ENCODE measurements around the gene RALGPS1. TPM values are rescaled to one million over a fixed set of nuclear protein-coding genes. Genes with fewer than 3 reads are reported as not detected.

RALGPS1 gene
- total RNA-seq, 1 experiment from 2014 or later = 0.87 TPM

DNA sequence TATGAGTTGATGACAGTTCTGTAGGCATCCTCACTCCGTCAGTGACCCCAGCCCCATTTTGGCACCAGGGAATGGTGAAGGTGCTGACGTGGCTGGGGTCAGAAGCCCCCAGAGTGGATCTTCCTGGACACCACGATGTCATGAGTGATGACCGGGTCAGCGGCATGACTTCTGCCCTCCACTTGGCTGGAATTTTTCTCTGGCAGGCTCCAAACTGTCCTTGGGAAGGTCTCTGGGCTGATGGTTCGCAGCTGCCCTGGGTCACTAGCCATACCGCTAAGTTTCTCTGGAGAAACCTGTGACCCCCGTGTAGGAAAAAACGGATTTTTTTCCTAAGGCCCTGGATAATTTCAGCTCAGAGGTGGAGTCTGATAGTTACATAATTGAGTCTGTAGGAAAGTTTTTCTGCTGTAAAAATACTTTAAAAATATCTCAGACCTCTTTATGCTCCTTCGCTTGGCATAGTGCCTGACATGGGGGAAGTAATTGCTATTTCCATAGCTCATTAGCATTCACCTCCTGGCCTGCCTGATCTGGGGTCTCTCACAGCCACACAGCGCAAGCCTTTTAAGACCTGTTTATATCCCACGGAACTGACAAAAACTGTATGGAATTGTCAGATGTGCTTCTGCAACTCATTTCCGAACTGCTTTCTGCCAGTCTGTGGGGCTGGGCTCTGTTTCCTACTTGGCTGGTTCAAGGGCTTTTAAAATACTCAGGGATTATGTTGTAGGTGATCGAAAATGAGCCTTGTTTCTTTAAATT, 138.7 kb downstream of the RALGPS1 start:
- in situ Hi-C loops (cut with HindIII; ENCODE audit: low pct_unique_long_range_greater_than_20kb, low sequenced_read_pairs) = no loop called here
- no peak for DNase-seq (ENCODE audit: low read depth, low spot score)

DNA sequence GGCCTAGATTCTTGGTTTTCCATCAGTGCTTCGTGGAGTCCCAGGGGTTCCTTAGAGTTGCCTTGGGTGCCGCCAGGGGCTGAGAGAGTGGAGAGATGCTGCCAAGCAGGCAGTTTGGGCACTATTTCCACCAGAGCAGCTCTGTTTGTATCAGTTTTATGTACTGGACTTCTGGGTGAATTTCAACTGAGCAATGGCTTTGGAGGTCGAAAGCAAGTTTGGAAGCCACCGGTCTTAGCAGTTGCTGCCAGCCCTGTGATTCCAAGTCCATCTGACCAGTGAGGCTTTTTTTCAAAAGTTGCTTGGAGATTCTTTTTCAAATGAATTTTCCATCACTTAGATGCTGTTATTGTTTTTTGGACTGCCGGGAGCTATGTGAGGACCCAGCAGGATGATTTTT, 139.4 kb downstream of the RALGPS1 start:
- in situ Hi-C loops (cut with HindIII; ENCODE audit: low pct_unique_long_range_greater_than_20kb, low sequenced_read_pairs) = no loop called here
- no peak for DNase-seq (ENCODE audit: low read depth, low spot score)

DNA sequence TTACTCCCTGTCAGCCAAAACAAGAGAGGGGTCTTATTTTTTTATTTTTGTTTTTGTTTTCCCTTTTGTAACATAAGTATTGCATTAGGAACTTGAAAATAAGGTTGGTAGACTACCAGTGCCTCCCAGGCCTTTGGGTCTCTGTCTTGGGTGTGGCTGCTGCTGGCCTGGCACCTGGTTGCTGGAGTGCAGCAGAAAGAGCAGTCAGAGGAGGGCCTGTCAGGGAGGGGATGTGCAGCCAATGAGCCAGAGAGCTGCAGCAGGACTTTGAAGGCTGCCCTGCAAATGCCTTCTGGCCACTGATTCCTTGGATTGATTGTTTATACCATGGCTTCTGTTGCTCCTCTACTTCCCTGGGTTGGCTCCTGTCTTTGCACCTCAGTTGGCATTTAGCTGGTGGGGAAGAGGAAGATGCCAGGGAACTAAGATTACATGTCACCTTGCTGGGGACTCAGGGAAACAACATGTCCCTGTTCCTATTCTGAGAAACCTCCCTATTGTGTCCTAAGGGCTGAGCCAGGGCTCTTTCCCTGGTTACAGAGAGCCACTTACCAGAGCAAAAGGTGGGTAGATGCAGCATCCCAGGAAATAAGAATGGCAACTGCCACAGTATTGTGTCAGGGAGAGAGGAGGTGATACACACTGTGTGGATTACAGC, 141.3 kb downstream of the RALGPS1 start:
- in situ Hi-C loops (cut with HindIII; ENCODE audit: low pct_unique_long_range_greater_than_20kb, low sequenced_read_pairs) = no loop called here

DNA sequence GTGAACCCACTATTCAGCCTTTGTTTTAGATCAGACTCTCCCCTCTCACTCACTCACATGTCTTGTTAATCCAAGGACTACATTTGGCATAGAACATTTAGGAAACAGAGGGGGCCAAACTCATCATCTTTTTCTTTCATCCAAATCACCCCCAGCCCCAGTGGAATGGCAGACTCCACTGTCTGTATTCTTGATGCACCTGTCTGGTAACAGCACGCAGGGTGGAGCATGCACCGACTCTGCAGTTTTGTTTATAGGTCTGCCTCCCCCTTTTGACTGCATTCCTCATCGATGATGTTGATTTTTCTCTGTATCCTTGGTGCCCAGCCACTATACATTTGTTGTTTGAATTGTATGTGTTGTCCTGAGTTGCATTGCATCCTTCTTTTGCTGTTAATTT, 141.9 kb downstream of the RALGPS1 start:
- DNase-seq (ENCODE audit: low read depth, low spot score) = no peak
- in situ Hi-C loops (cut with HindIII; ENCODE audit: low pct_unique_long_range_greater_than_20kb, low sequenced_read_pairs) = no loop called here

More for the DNA sequence above, 141.3 kb downstream of the RALGPS1 start:
- no peak for DNase-seq (ENCODE audit: low read depth, low spot score)

DNA sequence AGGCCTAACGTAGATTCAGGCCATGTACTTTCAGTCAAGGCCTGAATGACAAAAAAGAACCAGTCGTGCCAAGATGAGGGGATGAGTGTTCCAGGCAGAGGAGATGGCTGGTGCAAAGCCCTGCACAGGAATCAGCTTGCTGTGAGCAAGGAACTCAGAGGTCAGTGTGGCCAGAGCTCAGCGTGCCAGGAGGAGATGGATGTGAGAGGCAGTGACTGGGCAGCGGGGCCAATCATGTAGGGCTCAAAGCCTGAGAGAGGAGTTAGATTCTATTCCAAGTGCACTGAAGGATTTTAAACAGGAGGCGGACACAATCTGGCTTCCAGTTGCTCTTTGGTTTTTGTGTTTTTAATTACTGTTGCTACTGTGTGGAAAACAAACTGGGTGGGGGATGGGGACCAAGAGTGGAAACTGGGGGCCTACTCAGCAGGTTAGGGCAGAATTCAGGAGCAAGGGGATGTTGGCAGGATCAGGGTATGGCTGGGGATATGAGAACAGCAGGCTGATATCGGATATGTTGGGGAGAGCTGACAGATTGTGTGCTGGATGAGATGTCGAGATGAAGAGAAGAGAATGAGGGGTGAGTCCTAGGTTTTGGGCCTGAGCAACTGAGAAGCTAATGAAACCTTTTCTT, 143.5 kb downstream of the RALGPS1 start:
- no peak for DNase-seq (ENCODE audit: low read depth, low spot score)
- in situ Hi-C loops (cut with HindIII; ENCODE audit: low pct_unique_long_range_greater_than_20kb, low sequenced_read_pairs) = no loop called here

DNA sequence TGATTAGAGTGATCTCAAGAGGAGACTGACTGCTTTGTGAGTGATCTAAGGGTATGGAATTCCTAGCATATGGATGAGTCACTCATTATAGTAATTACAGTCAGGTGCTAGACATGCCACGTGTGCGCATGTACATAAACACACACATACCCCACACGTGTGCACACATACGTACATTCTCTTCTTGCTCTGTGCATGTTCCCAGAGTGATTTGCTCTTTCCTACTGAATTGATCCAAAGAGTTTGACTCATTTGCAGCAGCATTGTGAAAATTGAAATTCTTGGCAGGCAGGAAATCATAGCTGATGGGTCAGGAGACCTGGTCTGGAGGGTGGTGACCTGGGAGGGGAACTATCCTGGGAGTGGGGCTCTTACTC, 144.1 kb downstream of the RALGPS1 start:
- no peak for DNase-seq (ENCODE audit: low read depth, low spot score)
- in situ Hi-C loops (cut with HindIII; ENCODE audit: low pct_unique_long_range_greater_than_20kb, low sequenced_read_pairs) = no loop called here

DNA sequence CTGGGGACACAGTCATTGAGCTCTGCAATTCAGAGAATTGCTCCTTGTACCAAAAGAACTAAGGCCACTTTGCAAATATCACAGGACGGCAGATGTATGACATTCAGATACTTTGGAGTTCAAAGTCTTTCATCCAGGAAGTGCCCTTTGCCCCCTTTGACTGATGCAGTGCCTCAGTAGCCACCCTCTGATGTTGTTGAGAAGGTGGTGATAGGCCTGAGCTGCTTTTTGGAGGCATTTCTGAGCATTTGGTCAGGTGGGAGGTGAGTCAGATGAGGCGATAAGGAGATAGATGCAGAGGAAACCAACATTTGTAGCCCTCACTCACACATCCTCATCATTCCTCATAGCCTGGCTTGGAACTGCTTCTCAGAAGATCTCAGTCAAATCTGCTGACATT, 144.4 kb downstream of the RALGPS1 start:
- in situ Hi-C loops (cut with HindIII; ENCODE audit: low pct_unique_long_range_greater_than_20kb, low sequenced_read_pairs) = no loop called here

DNA sequence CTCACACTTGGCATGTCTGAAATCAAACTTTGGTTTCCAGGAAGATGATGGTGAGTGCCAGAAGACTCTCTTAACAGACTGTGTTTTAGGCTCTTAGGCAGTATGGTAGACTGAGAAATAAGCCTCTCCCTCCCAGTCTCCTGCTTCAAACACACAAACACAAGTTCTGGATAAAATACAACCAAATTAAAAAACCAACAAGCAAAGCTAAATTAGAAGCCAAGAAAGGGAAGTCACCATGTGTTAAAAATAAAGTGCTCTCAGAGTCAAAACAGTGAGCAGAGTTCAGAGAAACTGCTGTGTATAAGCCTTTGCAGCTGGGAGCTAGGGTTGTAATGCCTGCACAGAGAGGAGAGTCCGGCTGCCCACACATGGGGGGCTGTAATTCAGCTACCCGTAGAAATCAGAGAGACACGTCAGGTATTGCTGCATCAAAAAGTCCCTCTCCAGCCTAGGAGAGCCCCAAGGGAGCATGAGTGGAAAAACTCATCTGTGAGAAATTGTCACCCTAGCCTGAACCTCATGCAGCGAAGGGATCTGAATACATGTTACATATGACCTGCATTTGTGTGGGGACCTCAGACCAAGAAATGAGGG, 145.3 kb downstream of the RALGPS1 start:
- DNase-seq (ENCODE audit: low read depth, low spot score) = no peak
- in situ Hi-C loops (cut with HindIII; ENCODE audit: low pct_unique_long_range_greater_than_20kb, low sequenced_read_pairs) = no loop called here

More for the DNA sequence above, 144.4 kb downstream of the RALGPS1 start:
- no peak for DNase-seq (ENCODE audit: low read depth, low spot score)

DNA sequence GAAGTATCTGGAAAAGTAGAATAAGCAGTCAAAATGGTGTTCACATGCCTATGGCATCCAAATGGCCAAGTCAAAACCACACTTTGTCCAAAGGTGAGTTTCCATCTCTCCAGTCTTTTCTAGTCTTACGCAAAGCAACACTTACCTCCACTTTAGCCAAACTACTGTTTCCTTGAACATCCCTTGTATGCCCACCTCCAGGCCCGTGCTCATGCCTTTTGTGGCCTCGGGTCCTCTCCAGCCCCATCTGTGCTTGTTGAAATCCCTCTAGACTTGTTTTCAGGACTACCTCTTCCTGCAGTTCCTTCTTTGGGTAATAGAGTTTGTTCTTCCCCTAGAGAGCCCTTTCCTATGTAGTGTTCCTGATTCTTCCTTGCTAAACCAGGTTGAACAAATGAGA, 146.8 kb downstream of the RALGPS1 start:
- in situ Hi-C loops (cut with HindIII; ENCODE audit: low pct_unique_long_range_greater_than_20kb, low sequenced_read_pairs) = no loop called here
- DNase-seq (ENCODE audit: low read depth, low spot score) = no peak

DNA sequence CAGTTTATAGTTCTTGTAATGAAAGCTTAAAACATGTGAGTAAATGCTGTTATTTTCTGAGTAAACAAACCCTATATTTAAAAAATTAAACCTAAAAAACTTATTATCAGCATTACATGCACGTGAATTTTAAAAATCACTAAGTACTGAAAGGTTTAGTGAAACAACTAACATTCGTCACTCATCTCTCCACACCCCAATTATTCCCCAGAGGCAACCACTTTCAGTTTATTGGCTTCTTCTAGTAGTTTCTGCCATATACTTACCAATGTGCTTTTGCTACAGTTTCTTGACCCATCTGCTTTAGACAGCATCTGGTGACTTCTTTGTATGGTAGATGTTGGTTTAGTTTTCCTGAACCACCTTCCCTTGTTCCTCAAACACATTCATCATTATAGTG, 149.8 kb downstream of the RALGPS1 start:
- in situ Hi-C loops (cut with HindIII; ENCODE audit: low pct_unique_long_range_greater_than_20kb, low sequenced_read_pairs) = no loop called here
- DNase-seq (ENCODE audit: low read depth, low spot score) = no peak

DNA sequence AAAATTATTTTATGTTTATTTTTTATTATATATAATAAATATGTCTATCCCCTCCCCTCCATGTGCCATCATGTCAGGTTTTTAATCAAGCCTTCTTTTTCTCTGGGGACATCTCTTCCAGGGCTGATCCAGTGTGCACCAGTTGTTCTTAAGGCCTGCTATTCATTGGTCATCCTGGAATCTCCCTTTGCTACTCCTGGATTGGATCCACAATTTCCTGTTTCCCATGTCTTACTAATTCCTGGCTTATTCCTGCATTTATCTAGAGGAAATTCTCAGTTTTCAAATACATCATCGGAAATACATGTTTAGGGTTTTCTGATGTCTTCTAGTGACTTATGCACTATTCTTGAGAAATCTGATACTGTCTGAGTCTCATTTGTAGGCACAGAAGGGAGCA, 151.0 kb downstream of the RALGPS1 start:
- DNase-seq (ENCODE audit: low read depth, low spot score) = no peak
- in situ Hi-C loops (cut with HindIII; ENCODE audit: low pct_unique_long_range_greater_than_20kb, low sequenced_read_pairs) = no loop called here

DNA sequence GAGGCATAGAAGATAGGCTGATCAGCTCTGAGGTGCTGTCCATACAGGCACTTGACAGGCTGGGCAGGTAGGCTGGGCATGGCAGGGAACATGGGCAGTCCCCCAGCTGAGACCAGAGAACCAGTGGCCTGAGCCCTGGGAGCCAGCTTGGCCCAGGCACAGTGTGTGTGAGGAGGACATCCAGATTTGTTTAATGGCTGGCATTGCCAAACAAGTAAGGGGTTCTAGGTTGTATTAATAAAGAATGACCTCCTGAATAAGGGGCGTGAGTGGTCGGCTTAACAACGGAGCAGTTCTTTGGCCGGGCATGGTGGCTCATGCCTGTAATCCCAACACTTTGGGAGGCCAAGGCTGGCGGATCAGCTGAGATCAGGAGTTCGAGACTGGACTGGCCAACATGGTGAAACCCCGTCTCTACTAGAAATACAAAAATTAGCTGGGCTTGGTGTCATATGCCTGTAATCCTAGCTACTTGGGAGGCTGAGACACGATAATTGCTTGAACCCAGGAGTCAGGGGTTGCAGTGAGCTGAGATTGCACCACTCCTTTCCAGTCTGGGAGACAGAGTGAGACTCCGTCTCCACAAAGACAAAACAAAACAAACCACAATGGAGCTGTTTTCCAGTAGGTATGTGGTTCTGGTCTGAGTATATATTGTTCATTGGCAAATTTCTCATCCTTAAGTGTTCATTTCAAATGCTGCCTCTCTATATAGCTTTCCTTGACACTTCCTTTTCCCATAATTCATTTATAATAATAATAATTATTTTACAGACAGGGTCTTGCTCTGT, 151.7 kb downstream of the RALGPS1 start:
- in situ Hi-C loops (cut with HindIII; ENCODE audit: low pct_unique_long_range_greater_than_20kb, low sequenced_read_pairs) = no loop called here
- no peak for DNase-seq (ENCODE audit: low read depth, low spot score)

DNA sequence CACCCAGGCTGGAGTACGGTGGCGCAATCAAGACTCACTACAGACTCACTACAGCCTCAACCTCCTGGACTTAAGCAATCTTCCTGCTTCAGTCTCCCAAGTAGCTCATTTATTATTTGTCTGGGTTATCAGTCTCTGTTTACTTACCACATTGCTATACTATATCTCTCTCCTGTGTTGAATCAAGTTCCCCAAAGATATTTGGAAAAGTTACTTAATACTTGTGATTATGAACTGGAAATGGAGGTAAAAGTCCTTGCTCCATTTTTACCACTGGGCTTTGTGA, 152.2 kb downstream of the RALGPS1 start:
- in situ Hi-C loops (cut with HindIII; ENCODE audit: low pct_unique_long_range_greater_than_20kb, low sequenced_read_pairs) = no loop called here
- DNase-seq (ENCODE audit: low read depth, low spot score) = no peak

DNA sequence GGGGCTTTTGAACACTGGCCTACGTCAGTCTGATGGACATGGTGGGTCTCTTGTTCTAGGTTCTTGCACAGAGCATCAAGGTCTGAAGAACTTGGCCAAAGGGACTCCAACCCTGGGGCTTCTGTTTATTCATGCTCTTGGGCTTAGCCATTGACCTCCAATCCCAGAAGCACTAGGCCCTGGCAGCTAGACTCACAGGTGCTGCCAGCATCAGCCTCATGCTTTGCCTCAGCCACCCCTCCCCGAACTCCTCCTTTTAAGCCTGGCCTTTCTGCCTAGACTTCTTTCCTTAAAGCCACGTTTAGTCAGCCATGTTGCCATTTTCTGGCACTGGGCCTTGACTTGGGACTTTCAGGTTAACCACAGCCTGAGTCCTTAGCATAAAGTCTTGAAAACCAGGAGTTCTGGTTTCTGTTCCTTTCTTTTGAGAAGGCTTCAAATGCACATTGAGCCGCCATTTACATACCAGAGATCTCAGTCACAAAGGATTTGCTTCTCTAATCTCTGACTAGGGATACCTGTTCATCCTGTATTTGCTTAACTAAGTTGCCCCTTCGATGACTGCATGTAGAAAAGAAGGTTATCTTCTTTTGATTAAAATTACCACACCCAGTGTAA, 153.1 kb downstream of the RALGPS1 start:
- in situ Hi-C loops (cut with HindIII; ENCODE audit: low pct_unique_long_range_greater_than_20kb, low sequenced_read_pairs) = no loop called here
- DNase-seq (ENCODE audit: low read depth, low spot score) = no peak

DNA sequence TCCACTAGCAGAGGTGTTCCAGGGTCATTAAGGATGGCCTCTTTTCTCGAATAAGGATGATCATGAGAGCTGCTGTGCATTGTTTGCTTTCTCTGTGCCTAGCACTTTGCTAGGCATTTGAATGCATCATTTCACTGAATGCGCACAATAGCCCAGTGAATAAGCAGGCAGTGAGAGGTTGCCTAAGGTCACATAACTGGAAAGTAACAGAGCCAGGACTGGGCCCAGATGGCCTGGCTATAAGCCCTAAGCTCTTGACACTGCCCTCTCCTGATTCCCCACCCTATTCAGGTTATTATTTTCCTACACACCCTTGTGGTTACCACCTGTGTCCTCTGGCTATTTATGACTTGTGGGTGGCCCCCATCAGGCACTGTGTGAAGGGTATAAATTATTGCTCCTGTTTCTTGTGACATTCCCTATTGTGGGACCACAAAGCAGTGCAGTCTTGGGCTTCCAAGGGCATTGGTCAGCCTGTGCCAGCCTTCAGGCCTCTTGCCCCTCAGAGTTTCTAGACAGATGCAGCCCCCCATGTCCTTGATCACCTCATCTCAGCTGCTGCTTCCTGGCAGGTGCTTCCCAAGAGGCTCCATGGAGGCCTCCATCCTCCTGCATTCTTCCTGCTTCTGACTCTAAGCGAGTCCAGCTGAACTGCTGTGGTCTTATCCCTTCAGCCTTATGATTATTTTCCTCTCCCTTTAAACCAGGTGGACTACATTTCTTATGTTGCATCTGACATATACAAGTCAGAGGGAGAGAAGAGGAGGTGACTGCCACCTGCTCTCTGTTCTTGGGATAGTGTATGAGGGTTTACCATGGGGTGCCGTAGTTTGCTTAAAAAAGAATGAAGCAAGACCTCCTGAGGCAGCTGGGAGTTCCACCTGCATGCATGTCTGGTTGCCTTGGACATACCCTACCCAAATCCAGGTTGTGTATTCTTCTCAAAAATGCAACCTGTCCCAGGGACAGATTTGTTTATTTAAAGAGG, 160.3 kb downstream of the RALGPS1 start:
- no peak for DNase-seq (ENCODE audit: low read depth, low spot score)
- in situ Hi-C loops (cut with HindIII; ENCODE audit: low pct_unique_long_range_greater_than_20kb, low sequenced_read_pairs) = no loop called here

DNA sequence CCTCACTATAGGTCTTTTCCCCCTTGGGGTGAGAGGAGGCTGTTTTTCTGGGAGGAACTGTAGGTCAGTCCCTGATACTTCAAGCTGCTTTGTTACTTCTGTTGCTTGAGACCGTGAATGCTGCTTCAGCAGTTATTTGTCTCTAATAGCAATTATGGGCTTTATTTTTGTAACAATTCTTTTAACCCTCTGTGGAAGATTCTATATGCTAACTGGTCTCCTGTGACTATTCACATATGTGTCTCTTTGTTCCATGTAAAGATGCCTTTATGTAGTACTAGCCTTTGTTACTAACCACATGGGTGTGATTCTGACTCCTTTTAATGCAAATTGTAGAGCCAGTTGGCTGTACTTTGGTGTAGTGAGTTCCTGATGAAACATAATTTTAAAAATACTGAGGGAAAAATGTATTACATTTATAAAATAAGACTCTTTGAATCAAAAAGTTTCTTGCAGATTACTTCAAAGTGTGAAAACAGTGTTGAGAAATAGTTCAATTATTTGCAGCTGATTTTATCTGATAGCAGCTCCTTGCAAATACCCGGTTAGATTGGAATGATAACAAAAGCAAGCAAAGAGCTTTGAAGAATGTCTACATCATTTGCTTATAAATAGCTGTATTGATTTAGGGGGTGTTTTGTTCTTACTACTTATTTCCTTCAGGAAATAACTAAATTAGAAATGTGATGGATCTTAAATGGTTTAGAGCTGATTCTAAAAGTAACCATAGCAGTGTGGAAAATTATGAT, 161.2 kb downstream of the RALGPS1 start:
- DNase-seq (ENCODE audit: low read depth, low spot score) = no peak
- in situ Hi-C loops (cut with HindIII; ENCODE audit: low pct_unique_long_range_greater_than_20kb, low sequenced_read_pairs) = no loop called here
